K562 (cell line): ENCODE results near the gene GAA. TPM values are rescaled to one million over a fixed set of nuclear protein-coding genes. Genes with fewer than 3 reads are reported as not detected.

Experiments used
- BRD4 ChIP-seq: fragments of 200-600 bp; sonication (generic); IDR thresholded peaks from 2 replicates; pipeline ENCODE4 v1.6.1; 2017; ENCODE audit warnings: inconsistent platforms
- CEBPZ ChIP-seq: fragments of 150-350 bp; IDR thresholded peaks from 2 replicates; pipeline ENCODE4 v1.6.1; 2014; ENCODE audit warnings: low read depth, mild to moderate bottlenecking, low read length, borderline replicate concordance
- ETV6 ChIP-seq, 3 experiments: fragments of 150-350 bp in 1 of 3; sonication (generic) in 1 of 3; formaldehyde crosslinking in 1 of 3; IDR thresholded peaks; 2 replicates each; pipeline versions ENCODE4 v1.6.1 to v1.8.0; 2014 to 2022; ENCODE audit warnings: borderline replicate concordance in 2 of 3, low read depth in 2 of 3, antibody characterized with exemption in 1 of 3, low read length in 1 of 3, mild to moderate bottlenecking in 1 of 3, missing genetic modification reagents in 1 of 3
- IRF2 ChIP-seq: sonication (generic); formaldehyde crosslinking; IDR thresholded peaks from 2 replicates; pipeline ENCODE4 v1.8.1; 2022; ENCODE audit warnings: mild to moderate bottlenecking, missing genetic modification reagents
- MLX ChIP-seq, 2 experiments: fragments of 450-650 bp in 1 of 2; sonication (generic) in 1 of 2; formaldehyde crosslinking; conservative IDR thresholded peaks; 2 replicates each; pipeline versions ENCODE4 v1.4.0 to v1.8.1; 2020 to 2022; ENCODE audit warnings: mild to moderate bottlenecking in 1 of 2, missing genetic modification reagents in 1 of 2
- NELFE ChIP-seq: IDR thresholded peaks from 2 replicates; pipeline ENCODE4 v1.6.1; 2011; ENCODE audit warnings: mild to moderate bottlenecking; ENCODE audit not compliant: insufficient read depth, insufficient read length
- ZBTB8A ChIP-seq: fragments of 450-650 bp; IDR thresholded peaks from 2 replicates; pipeline ENCODE4 v1.6.1; 2018; ENCODE audit warnings: mild to moderate bottlenecking, moderate library complexity; ENCODE audit not compliant: partially characterized antibody
- ZMIZ1 ChIP-seq, 2 experiments: fragments of 150-350 bp in 1 of 2; IDR thresholded peaks; 2 replicates each; pipeline ENCODE4 v1.6.1; 2012 to 2016; ENCODE audit warnings: low read depth in 2 of 2, low read length in 2 of 2, mild to moderate bottlenecking in 1 of 2, moderate library complexity in 1 of 2
- ZNF407 ChIP-seq: fragments of 450-650 bp; IDR thresholded peaks from 2 replicates; pipeline ENCODE4 v1.6.1; 2016; ENCODE audit warnings: low read depth
- polyA plus RNA-seq, 8 experiments: library from polyadenylated mRNA; depleted of rRNA in 4 of 8; stranded (reverse) in 5 of 8; unstranded in 3 of 8; fragments of >200 nt; fragmentation: Nextera tagmentation in 2 of 8; fragmentation: Illumina TruSeq in 1 of 8; extraction: Ambion mirVana in 2 of 8; extraction: Trizol in 1 of 8; gene quantifications; 2 replicates each; pipeline versions ENCODE4 v1.2.1 to v1.2.3, GENCODE V29; 2011 to 2014; ENCODE audit warnings: inconsistent platforms in 1 of 8, missing spikeins in 1 of 8
- total RNA-seq, 7 experiments: library from RNA; depleted of rRNA in 6 of 7; stranded (reverse); fragments of >200 nt in 6 of 7; fragmentation: Illumina TruSeq in 2 of 7; extraction: Trizol in 2 of 7; gene quantifications; 2 replicates each; pipeline versions ENCODE4 v1.2.1 to v1.2.3, GENCODE V29; 2011 to 2021; ENCODE audit warnings: low replicate concordance in 1 of 7

Gene GAA
- total and polyA plus RNA-seq, 9 of the 15 experiments (the other 6 are each of a cell fraction or from before 2014, with no cell fraction given), result 0.15 to 6.4 (median 1.7) TPM

- no peak for TF ChIP-seq ETV6 (IDR thresholded peaks at IDR 0.05; ENCODE audit: borderline replicate concordance in 1 of 2, low read depth in 2 of 2, low read length in 1 of 2)
- no peak for TF ChIP-seq ETV6 (CRISPR knock-in tag; IDR thresholded peaks at IDR 0.05; ENCODE audit: borderline replicate concordance)
- TF ChIP-seq NELFE, result no peak
- no peak for TF ChIP-seq MLX (CRISPR knock-in tag; conservative IDR thresholded peaks at IDR 0.05)
- TF ChIP-seq ZBTB8A, result no peak
- no peak for TF ChIP-seq CEBPZ
- TF ChIP-seq ZNF407, result no peak
- TF ChIP-seq BRD4, result no peak
- TF ChIP-seq IRF2 (CRISPR knock-in tag), result no peak
- no peak for TF ChIP-seq ZMIZ1 (IDR thresholded peaks at IDR 0.05; ENCODE audit: low read depth in 2 of 2, low read length in 2 of 2)
Observed at GRCh38 chr17:80147035-80147822, 45.8 kb downstream of the GAA start, which contains the start of gene EIF4A3 (continued).
